ENCODE data around the gene ABCA4.

The ABCA4 gene

GRCh38 chr1:94084085-94084484 lies 36.9 kb downstream of the ABCA4 start:
- no peak for TF ChIP-seq FOXP2 (optimal IDR thresholded peaks at IDR 0.05; ENCODE audit: borderline replicate concordance, extremely low read depth, extremely low read length, insufficient read depth)
- no peak for TF ChIP-seq TAF1 (IDR thresholded peaks at IDR 0.05; ENCODE audit: borderline replicate concordance, insufficient read depth, low read length)
- no peak for TF ChIP-seq SIN3A (IDR thresholded peaks at IDR 0.05; ENCODE audit: borderline replicate concordance, insufficient read depth, low read length)
- TF ChIP-seq REST (IDR thresholded peaks at IDR 0.05; ENCODE audit: insufficient read depth in 1 of 2, low read depth in 2 of 2, low read length in 2 of 2), result no peak
- no peak for TF ChIP-seq POLR2AphosphoS5 (IDR thresholded peaks at IDR 0.05; ENCODE audit: low read depth, low read length)

- no peak for TF ChIP-seq POLR2AphosphoS5 (IDR thresholded peaks at IDR 0.05; ENCODE audit: low read depth, low read length)
- no peak for TF ChIP-seq TAF1 (IDR thresholded peaks at IDR 0.05; ENCODE audit: borderline replicate concordance, insufficient read depth, low read length)
- TF ChIP-seq SIN3A (IDR thresholded peaks at IDR 0.05; ENCODE audit: borderline replicate concordance, insufficient read depth, low read length), result no peak
- TF ChIP-seq FOXP2 (optimal IDR thresholded peaks at IDR 0.05; ENCODE audit: borderline replicate concordance, extremely low read depth, extremely low read length, insufficient read depth), result no peak
- no peak for TF ChIP-seq REST (IDR thresholded peaks at IDR 0.05; ENCODE audit: insufficient read depth in 1 of 2, low read depth in 2 of 2, low read length in 2 of 2)
These were observed 37.3 kb downstream of the ABCA4 start for GRCh38 chr1:94083681-94084080.

- no peak for TF ChIP-seq REST (IDR thresholded peaks at IDR 0.05; ENCODE audit: insufficient read depth in 1 of 2, low read depth in 2 of 2, low read length in 2 of 2)
- TF ChIP-seq TAF1 (IDR thresholded peaks at IDR 0.05; ENCODE audit: borderline replicate concordance, insufficient read depth, low read length), result no peak
- no peak for TF ChIP-seq POLR2AphosphoS5 (IDR thresholded peaks at IDR 0.05; ENCODE audit: low read depth, low read length)
- TF ChIP-seq FOXP2 (optimal IDR thresholded peaks at IDR 0.05; ENCODE audit: borderline replicate concordance, extremely low read depth, extremely low read length, insufficient read depth), result no peak
- TF ChIP-seq SIN3A (IDR thresholded peaks at IDR 0.05; ENCODE audit: borderline replicate concordance, insufficient read depth, low read length), result no peak
These were observed 39.2 kb downstream of the ABCA4 start for GRCh38 chr1:94081566-94082344.

- TF ChIP-seq TAF1 (IDR thresholded peaks at IDR 0.05; ENCODE audit: borderline replicate concordance, insufficient read depth, low read length) (no peak), SIN3A (IDR thresholded peaks at IDR 0.05; ENCODE audit: borderline replicate concordance, insufficient read depth, low read length) (no peak), POLR2AphosphoS5 (IDR thresholded peaks at IDR 0.05; ENCODE audit: low read depth, low read length) (no peak), REST (IDR thresholded peaks at IDR 0.05; ENCODE audit: insufficient read depth in 1 of 2, low read depth in 2 of 2, low read length in 2 of 2) (no peak), FOXP2 (optimal IDR thresholded peaks at IDR 0.05; ENCODE audit: borderline replicate concordance, extremely low read depth, extremely low read length, insufficient read depth) (no peak)
These were observed 41.0 kb downstream of the ABCA4 start for GRCh38 chr1:94079989-94080388.

All from PFSK-1 (cell line).